DMS153 treated with DMSO at 0.1 percent for 48 hours (cell line): Measurements from ENCODE around the gene CWF19L1.
A peak's percentile ranks its signal among the peaks of the same experiment; 100 is the strongest.
"Not testable (repeated sequence)": the region's sequence is repeated elsewhere in the genome, so short reads cannot be mapped to it uniquely, and the experiment has no call there.

Experiments
- DNase-seq: peaks from one replicate; lab custom pipeline; 2025; ENCODE audit not compliant: unreplicated experiment; lab: John Stamatoyannopoulos, UW

Gene CWF19L1

DNA sequence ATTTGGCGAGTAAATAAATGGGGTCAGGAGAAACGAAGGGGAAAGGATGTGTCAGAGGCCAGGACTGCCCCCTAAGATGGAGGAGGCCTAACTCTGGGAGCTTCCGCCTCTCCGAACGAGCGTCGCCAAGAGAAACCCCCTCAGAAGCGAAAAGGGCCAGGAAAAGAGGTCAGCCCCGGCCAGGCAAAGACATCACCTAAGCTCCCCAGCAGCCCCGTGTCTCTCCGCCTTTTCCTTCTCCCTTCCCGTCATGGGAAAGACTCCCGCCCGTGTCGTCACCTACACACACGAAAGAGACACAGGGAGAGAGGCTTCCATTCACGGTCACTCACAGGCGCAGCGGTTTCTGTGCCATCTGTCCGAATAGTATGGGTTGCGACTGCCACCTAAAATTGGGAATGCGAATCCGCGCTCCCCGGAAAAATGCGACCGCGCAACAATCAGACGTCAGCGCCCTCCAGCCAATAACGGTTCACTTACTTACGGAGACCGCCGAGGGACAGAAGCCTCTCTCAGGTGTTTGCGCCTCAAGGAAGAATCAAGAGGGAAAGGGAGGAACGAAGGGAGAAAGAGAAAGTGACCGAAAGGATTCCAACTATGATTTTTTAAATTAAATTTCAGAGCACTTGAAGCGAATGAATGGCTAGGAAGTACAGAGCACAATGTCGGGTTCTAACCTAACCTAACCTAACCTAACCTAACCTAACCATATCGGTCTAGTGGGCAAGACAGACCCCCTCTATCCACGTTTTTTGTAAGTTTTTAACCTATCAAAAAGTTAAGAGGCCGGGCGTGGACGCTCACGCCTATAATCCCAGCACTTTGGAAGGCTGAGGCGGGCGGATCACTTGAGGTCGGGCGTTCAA lies at the start of gene CWF19L1:
Gene CWF19L1 (minus strand): TSS at position 400 of the 866 bp plus-strand sequence. CDS start 45 bp downstream, at position 355.
- DNase-seq = peak; percentile 85

GRCh38 chr10:100315615-100316014 lies 48.2 kb upstream of the CWF19L1 start:
- DNase-seq = no peak

DNA sequence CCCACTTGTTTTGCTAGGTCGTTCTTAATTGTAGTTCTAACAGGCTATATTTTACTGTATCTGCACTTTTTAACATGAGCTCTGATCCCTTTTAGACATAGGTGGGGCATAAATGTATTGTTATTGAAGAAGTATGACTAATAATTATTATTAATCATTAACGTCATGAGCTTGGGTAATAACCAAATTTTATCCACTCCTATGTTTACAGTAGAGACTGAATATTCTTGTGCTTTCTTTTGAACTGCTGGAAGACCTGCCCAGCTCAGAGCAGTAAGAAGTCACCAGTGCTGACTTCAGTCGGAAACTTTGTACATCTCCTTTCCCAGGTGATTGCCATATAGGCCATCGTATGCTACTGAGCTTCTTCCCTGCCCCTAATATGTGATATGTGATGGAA lies 43.9 kb upstream of the CWF19L1 start:
- no peak for DNase-seq

DNA sequence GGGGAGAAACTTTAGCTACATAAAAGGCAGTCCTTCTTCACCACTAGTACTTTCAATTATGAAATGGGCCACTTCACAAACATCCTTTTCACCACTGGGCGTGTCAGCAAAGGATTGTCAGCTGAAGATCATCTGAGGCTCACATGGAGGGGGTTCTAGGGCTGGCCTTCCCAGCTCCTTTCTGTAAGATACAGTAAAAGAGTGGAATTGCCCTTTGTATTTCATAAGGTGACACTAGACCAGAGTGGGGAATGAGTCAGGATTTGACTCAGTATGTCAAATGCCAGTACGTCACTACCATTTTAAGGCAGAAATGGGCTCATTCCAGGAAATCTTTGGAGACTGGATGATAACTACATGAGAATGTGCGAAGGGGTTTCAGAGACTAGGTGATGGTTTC lies 40.2 kb upstream of the CWF19L1 start:
- DNase-seq = no peak

GRCh38 chr10:100306861-100307260 lies 39.4 kb upstream of the CWF19L1 start:
- DNase-seq = no peak

DNA sequence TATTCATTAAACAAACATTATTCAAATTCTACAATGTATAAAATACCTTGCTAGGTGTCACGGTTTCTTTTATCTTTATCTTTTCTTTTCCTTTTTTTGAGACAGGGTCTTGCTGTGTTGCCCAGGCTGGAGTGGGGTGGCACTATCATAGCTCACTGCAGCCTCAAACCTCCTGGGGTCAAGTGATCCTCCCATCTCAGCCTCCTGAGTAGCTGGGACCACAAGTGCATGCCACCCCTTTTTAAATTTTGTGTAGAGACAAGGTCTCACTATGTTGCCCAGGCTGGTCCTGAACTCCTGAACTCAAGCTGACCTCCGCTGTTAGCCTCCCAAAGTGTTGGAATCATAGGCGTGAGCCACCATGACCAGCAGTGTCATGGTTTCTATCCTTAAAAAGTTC lies 37.0 kb upstream of the CWF19L1 start:
- no peak for DNase-seq

DNA sequence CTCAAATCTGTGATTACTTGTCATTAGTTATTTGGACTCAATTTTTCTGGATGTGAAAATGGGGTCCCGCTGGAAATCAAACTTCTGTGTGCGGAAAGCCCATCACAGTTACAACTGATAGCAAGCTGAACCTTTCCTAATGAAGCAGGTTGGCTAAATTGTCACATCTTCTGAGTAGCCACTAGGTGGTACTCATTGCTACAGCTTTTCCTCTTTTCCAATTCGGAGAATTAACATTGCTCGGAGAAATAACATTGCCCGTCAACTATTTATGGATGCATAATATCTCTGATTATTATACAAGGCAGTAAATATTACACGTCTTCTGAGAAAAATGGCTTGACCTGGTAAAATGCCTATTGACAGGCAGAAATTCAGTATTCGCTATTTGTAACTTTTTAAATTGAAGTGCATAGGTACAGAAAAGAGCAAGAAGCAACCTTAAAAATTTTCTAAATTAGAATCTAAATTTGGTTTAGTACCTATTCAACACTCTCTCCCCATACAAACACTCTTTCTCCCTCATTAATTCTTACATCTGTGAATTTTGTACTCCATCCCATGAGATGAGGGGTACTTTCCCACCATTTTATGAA lies 36.4 kb upstream of the CWF19L1 start:
- DNase-seq = peak; percentile 50

DNA sequence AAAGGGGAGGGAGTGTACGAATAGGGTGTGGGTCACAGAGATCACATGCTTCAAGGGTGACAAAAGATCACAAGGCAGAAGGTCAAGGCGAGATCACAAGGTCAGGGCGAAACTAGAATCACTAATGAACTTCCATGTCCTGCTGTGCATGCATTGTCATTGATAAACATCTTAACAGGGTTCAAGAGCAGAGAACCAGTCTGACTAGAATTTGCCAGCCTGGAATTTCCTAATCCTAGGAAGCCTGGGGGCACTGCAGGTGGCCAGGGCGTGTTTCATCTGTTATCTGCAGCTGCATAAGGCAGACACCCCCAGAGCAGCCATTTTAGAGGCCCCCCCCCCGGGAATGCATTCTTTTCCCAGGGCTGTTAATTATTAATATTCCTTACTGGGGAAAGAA lies 33.7 kb upstream of the CWF19L1 start:
- not testable (repeated sequence) for DNase-seq

GRCh38 chr10:100297242-100297641 lies 29.8 kb upstream of the CWF19L1 start:
- no peak for DNase-seq

DNA sequence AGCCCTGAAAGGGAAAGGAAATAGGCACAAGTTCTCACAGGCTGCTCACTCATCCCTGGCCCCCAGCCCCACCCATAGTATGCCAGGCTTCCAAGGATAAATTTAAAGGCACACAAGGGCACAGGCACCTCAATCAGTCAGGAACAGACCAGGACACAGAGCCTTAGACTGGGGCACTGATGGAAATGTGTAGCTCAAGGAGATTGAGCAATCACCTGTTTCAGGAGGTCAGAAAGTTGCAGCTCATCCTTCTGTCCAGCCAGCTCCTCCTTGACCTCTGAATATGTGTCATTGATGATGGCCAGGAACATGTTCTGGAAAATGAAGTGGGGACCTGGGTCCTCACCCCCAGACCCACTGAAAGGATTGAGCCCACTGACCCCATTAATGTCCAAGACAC lies 25.6 kb upstream of the CWF19L1 start:
- DNase-seq = no peak

GRCh38 chr10:100292300-100292699 lies 24.9 kb upstream of the CWF19L1 start:
- DNase-seq = not testable (repeated sequence)

- DNase-seq = no peak
Measured at GRCh38 chr10:100291356-100291755, 23.9 kb upstream of the CWF19L1 start.

- DNase-seq = no peak
Measured at GRCh38 chr10:100289641-100290040, 22.2 kb upstream of the CWF19L1 start.

DNA sequence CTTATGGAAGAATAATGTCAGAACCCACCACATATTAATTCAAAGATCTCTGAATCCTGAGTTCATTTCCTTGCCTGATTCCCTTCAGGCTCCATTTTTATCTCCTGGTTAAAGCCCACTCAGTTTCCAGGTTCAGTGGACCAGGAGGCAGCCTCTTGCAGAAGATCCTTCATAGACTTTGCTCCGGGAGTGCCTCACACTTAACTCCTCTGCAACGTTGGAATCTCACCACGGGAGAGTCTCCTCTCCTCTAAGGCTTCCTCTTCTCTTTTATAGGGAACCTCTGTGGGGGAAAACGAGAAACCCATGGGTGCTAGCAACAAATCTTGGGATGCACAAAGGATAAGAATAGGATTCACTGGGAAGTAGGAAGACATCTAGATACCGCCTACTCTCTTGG lies 20.8 kb upstream of the CWF19L1 start:
- no peak for DNase-seq

- no peak for DNase-seq
Measured at GRCh38 chr10:100287756-100288155, 20.3 kb upstream of the CWF19L1 start.

DNA sequence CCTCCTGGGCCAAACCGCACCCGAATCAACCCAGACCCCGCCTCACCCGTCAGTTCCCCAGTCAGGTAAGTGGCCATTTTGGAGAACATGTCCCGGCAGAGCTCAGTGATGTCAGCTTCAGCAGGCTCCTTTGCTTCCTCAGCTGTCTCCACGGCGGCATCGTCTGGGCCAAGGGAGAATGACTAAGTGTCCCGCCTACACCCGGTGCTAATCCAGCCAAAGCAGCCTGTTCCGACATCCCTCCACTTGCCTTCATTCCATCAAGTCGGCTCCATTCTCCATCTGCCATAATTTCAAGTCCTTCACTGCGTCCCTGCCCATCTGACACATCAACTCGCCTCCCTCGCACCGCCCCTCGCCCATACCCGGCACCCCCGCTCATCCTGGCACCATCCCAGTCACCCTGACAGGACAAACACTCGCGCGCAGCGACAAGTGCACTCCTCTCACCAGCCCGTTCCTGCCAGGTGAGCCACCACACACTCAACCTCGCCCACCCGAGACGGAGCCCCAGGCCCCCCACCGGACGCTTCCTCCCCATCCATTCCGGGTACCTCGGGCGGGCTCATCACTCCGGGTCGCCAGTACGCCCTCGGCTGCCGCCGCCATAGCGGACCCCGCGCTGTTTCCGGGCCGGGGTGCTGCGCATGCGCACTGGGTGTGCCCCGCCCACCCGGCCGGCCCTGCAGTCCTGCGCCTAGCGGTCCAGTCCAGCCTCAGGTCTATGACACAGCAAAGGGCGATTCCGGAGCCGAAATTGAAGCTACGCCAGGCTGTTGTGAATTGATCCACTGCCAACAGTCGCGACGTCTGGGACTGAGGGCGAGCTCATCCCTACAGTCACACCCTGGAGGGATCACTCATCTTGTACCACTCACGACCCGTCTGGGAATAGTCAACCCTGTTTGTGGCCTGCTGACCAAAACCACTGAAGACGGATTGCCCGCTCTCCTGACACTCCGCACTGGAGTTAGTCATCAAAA lies 18.9 kb upstream of the CWF19L1 start, which contains the start of gene BLOC1S2:
Gene BLOC1S2 (minus strand): TSS at position 630 of the 983 bp plus-strand sequence. CDS start 21 bp downstream, at position 609.
- peak; percentile 47 for DNase-seq

DNA sequence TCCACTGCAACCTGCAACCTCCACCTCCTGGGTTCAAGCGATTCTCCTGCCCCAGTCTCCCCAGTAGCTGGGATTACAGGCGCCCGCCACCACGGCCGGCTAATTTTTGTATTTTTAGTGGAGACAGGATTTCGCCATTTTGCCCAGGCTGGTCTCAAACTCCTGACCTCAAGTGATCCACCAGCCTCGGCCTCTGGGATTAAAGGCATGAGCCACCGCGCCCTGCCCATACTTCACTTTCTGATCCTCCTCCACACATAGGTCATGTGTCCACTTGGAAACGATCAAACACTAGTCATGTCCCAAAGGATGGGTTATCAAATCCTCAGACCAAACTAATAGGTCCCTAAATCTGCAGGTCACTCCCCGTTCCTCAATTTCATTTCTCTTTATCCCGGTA lies 17.9 kb upstream of the CWF19L1 start:
- not testable (repeated sequence) for DNase-seq

DNA sequence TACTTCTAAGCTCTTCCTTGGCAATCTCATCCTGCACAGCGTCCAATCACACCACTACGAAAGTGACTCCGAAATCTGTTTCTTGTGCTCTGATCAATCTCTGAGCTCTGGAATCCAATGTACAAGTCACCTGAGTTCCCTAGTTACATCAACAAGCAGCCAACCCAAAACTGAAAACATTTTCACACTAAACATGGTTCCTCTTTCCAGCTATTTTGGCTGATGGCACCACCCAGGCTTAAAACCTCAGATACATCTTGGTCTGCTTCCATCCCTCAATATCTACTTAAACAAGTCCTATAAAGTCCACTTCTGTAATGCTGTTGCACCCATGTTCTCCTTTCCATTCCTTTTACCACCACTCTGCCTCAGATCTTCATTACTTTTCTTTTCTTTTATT lies 15.5 kb upstream of the CWF19L1 start:
- DNase-seq = no peak

DNA sequence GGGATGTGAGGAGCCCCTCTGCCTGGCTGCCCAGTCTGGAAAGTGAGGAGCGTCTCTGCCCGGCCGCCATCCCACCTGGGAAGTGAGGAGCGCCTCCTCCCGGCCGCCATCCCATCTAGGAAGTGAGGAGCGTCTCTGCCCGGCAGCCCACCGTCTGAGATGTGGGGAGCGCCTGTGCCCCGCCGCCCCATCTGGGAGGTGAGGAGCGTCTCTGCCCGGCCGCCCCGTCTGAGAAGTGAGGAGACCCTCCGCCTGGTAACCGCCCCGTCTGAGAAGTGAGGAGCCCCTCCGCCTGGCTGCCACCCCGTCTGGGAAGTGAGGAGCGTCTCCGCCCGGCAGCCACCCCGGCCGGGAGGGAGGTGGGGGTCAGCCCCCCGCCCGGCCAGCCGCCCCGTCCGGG lies 9.5 kb upstream of the CWF19L1 start:
- DNase-seq = not testable (repeated sequence)

DNA sequence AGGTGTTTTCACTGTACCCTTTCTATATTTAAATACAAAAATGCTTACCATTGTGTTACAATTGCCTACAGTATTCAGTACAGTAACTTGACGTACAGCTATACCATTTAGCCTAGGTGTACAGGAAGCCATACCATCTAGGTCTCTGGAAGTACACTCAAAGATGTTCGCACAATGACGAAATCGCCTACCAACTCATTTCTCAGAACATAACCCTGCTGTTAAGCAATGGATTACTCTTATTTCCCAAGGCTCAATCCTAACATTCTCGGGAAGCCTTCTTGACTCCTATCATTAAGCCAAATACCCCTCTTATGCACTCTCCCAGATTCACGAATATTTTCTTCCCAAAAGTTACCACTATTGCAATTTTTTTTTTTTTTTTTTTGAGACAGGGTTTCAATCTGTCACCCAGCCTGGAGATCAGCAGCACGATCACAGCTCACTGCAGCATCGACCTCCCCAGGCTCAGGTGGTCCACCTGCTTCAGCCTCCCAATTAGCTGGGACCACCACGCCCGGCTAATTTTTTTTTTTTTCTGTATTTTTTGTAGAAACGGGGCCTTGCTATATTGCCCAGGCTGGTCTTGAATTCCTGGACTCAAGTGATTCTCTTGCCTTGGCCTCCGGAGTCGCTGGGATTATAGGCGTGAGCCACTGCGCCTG lies 1.5 kb downstream of the CWF19L1 start:
- no peak for DNase-seq

DNA sequence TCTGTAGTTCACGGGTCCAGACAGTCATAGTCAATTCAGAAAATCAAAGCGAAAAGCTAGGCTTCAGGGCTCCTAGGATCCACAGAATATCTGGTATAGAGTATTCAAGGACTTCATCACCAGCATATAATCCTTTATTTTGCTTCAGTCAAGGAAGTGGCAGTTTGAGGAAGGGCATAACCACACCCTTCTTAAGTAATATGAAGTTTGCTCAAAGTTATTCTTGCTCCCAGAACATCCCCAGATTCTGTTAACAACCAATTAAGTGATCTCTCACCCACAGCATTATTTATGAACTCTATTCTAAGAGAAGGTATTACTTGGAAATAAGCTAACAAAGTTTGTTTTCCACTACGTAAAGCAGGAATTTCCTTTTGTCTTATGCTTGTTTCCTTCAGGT lies 13.2 kb downstream of the CWF19L1 start:
- DNase-seq = no peak
